HL-60 (cell line): Measurements from ENCODE around the gene STAM.

ENCODE experiments used
- DNase-seq, 2 experiments: peaks; one replicate each; pipeline ENCODE4 v3.0.0-alpha.2; 2010 to 2020; ENCODE audit warnings: low read depth in 1 of 2, low spot score in 1 of 2
- H3K27ac ChIP-seq: fragments of 250-450 bp; sonication (Bioruptor Pico); replicated peaks from 2 replicates; pipeline ENCODE4 v1.5.1; 2020; ENCODE audit warnings: mild to moderate bottlenecking, moderate library complexity
- H3K27me3 ChIP-seq: fragments of 250-450 bp; sonication (Bioruptor Pico); 2 replicates; pipeline ENCODE4 v1.5.1; 2021; ENCODE audit warnings: mild to moderate bottlenecking, moderate library complexity; ENCODE audit not compliant: insufficient read depth, poor library complexity, severe bottlenecking
- H3K4me3 ChIP-seq: replicated peaks from 2 replicates; pipeline ENCODE4 v1.5.1; 2011; ENCODE audit warnings: mild to moderate bottlenecking, control low read depth, low read length; ENCODE audit not compliant: insufficient read depth
- CTCF ChIP-seq: IDR thresholded peaks from one replicate; pipeline ENCODE4 v1.5.1; 2011; ENCODE audit warnings: low read length, control low read depth, inconsistent platforms; ENCODE audit not compliant: insufficient read depth
- GABPA ChIP-seq: IDR thresholded peaks from 2 replicates; pipeline ENCODE4 v1.6.1; 2012; ENCODE audit warnings: low read depth
- POLR2AphosphoS5 ChIP-seq: IDR thresholded peaks from 2 replicates; pipeline ENCODE4 v1.6.1; 2012; ENCODE audit warnings: low read depth
- REST ChIP-seq: IDR thresholded peaks from 2 replicates; pipeline ENCODE4 v1.6.1; 2012; ENCODE audit warnings: low read depth; ENCODE audit not compliant: insufficient replicate concordance
- SPI1 ChIP-seq: IDR thresholded peaks from 2 replicates; pipeline ENCODE4 v1.6.1; 2012; ENCODE audit warnings: low read depth, mild to moderate bottlenecking, borderline replicate concordance

STAM gene

GRCh38 chr10:17764142-17764541 lies 120.2 kb downstream of the STAM start:
- DNase-seq, result no peak
- TF ChIP-seq CTCF, result no peak
- TF ChIP-seq POLR2AphosphoS5, result no peak
- no peak for TF ChIP-seq GABPA
- TF ChIP-seq SPI1, result no peak
- no peak for TF ChIP-seq REST
- Histone ChIP-seq H3K27me3 (no peaks in the 10 kb centered on the region), H3K27ac (no peak overlapping the region), H3K4me3 (no peak overlapping the region)

DNA sequence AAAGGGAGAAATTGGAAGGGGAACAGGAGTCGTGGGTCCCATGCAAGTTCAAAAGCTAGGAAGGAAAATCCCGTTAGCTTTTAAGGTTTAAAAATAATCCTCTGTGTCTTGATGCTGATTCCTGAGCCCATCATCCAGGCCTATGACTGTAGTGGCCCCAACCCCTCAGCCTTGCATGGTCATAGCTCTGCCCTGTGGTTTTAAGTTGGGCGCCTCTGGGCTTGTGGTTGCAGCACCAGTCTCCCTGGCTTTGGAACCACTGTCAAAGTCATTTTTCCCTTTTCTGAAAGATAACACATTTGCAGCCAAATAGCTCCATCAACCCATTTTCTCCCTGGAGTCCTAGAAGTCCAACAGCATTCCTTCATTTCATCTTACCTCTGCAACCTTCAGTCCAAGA lies 121.7 kb downstream of the STAM start:
- H3K4me3 ChIP-seq, result no peak overlapping the region
- H3K27me3 ChIP-seq, result no peaks in the 10 kb centered on the region
- no peak for DNase-seq
- no peak overlapping the region for H3K27ac ChIP-seq
- TF ChIP-seq POLR2AphosphoS5 (no peak), CTCF (no peak), SPI1 (no peak), GABPA (no peak)
